IMR-90 (cell line): ENCODE results near the gene GRM4. TPM values are rescaled to one million over a fixed set of nuclear protein-coding genes. Genes with fewer than 3 reads are reported as not detected.

ENCODE experiments used
- ATAC-seq: fragments of 200-7000 bp; cut with Tn5 transposase; 2 replicates; pipeline ENCODE4 v1.9.1; 2020; ENCODE audit warnings: low read depth, mild to moderate bottlenecking, moderate library complexity
- BruUV-seq: library from RNA; stranded (reverse); fragments of 400-500 nt; replicated peaks from 2 replicates; lab custom pipeline; 2021; lab: Mats Ljungman, UMichigan
- CTCF ChIA-PET: fragments of 300-600 bp; formaldehyde crosslinking; extraction: SDS; loops from one replicate; lab custom pipeline; 2021; ENCODE audit warnings: antibody characterized with exemption; lab: Yijun Ruan, JAX
- POLR2A ChIA-PET: fragments of 300-600 bp; sonication (Branson Sonifier 250); formaldehyde crosslinking; loops from one replicate; lab custom pipeline; 2022; ENCODE audit warnings: antibody characterized with exemption; ENCODE audit not compliant: unreplicated experiment; lab: Charles Lee
- DNase-seq: peaks from one replicate; pipeline ENCODE4 v3.0.0; 2013
- H2AFZ ChIP-seq: replicated peaks from 2 replicates; pipeline ENCODE3; 2013; ENCODE audit warnings: low read length, mild to moderate bottlenecking; ENCODE audit not compliant: poor library complexity
- H2AK5ac ChIP-seq: 2 replicates; pipeline ENCODE4 v1.6.1; 2013; ENCODE audit warnings: low read depth, low read length, inconsistent platforms
- H2AK9ac ChIP-seq: replicated peaks from 2 replicates; pipeline ENCODE3; 2013; ENCODE audit warnings: mild to moderate bottlenecking, low read depth, low read length, moderate library complexity; ENCODE audit not compliant: poor library complexity
- H2BK120ac ChIP-seq: 2 replicates; pipeline ENCODE4 v1.6.1; 2013; ENCODE audit warnings: low read depth, low read length, inconsistent platforms
- H2BK15ac ChIP-seq: 3 replicates; pipeline ENCODE4 v1.6.1; 2013; ENCODE audit warnings: low read depth, low read length, inconsistent platforms
- H2BK20ac ChIP-seq: 2 replicates; pipeline ENCODE4 v1.6.1; 2013; ENCODE audit warnings: low read depth, mild to moderate bottlenecking, inconsistent platforms, low read length, moderate library complexity
- H2BK5ac ChIP-seq: 2 replicates; pipeline ENCODE4 v1.6.1; 2013; ENCODE audit warnings: mild to moderate bottlenecking, low read depth, low read length, inconsistent platforms; ENCODE audit not compliant: poor library complexity, severe bottlenecking
- H3K14ac ChIP-seq: replicated peaks from 2 replicates; pipeline ENCODE4 v1.6.1; 2013; ENCODE audit warnings: low read depth, low read length, inconsistent platforms
- H3K18ac ChIP-seq: 2 replicates; pipeline ENCODE4 v1.6.1; 2013; ENCODE audit warnings: low read depth, low read length, control low read depth
- H3K23ac ChIP-seq: 2 replicates; pipeline ENCODE4 v1.6.1; 2013; ENCODE audit warnings: low read depth, low read length, inconsistent platforms
- H3K27ac ChIP-seq: 2 replicates; pipeline ENCODE4 v1.5.1; 2013; ENCODE audit warnings: mild to moderate bottlenecking, control low read depth, low read length; ENCODE audit not compliant: insufficient read depth
- H3K27me3 ChIP-seq: 2 replicates; pipeline ENCODE4 v1.6.1; 2013; ENCODE audit warnings: low read length; ENCODE audit not compliant: control insufficient read depth, insufficient read depth
- H3K36me3 ChIP-seq: 2 replicates; pipeline ENCODE4 v1.6.1; 2013; ENCODE audit warnings: low read length, mixed read lengths; ENCODE audit not compliant: control insufficient read depth, insufficient read depth
- H3K4ac ChIP-seq: 2 replicates; pipeline ENCODE4 v1.6.1; 2013; ENCODE audit warnings: low read depth, low read length, inconsistent platforms
- H3K4me1 ChIP-seq: 2 replicates; pipeline ENCODE4 v1.6.1; 2013; ENCODE audit warnings: low read length, mixed read lengths; ENCODE audit not compliant: control insufficient read depth, insufficient read depth
- H3K4me2 ChIP-seq: 2 replicates; pipeline ENCODE4 v1.6.1; 2013; ENCODE audit warnings: low read depth, mild to moderate bottlenecking, control low read depth, low read length, moderate library complexity
- H3K4me3 ChIP-seq: 2 replicates; pipeline ENCODE4 v1.5.1; 2013; ENCODE audit warnings: low read depth, mild to moderate bottlenecking, control low read depth, low read length, moderate library complexity; ENCODE audit not compliant: insufficient read depth
- H3K56ac ChIP-seq: 2 replicates; pipeline ENCODE4 v1.6.1; 2013; ENCODE audit warnings: low read length, inconsistent platforms; ENCODE audit not compliant: insufficient read depth; ENCODE audit errors: extremely low read depth
- H3K79me1 ChIP-seq, 2 experiments: 2 replicates each; pipeline ENCODE4 v1.6.1; 2013; ENCODE audit warnings: low read length in 2 of 2, inconsistent platforms in 1 of 2, low read depth in 1 of 2
- H3K9ac ChIP-seq: 2 replicates; pipeline ENCODE4 v1.6.1; 2013; ENCODE audit warnings: low read depth, low read length, control low read depth
- H3K9me1 ChIP-seq: 2 replicates; pipeline ENCODE4 v1.6.1; 2013; ENCODE audit warnings: low read length, inconsistent platforms; ENCODE audit not compliant: insufficient read depth
- H3K9me3 ChIP-seq: 2 replicates; pipeline ENCODE4 v1.6.1; 2013; ENCODE audit warnings: low read length; ENCODE audit not compliant: control insufficient read depth, insufficient read depth
- H4K20me1 ChIP-seq: 2 replicates; pipeline ENCODE4 v1.6.1; 2013; ENCODE audit warnings: low read length, inconsistent platforms; ENCODE audit not compliant: insufficient read depth
- H4K5ac ChIP-seq: 2 replicates; pipeline ENCODE4 v1.6.1; 2013; ENCODE audit warnings: mild to moderate bottlenecking, low read depth, low read length, control low read depth
- H4K8ac ChIP-seq, 2 experiments: 2 replicates each; pipeline ENCODE4 v1.6.1; 2013; ENCODE audit warnings: low read depth in 2 of 2, low read length in 2 of 2, control low read depth in 1 of 2, inconsistent platforms in 1 of 2
- H4K91ac ChIP-seq: 2 replicates; pipeline ENCODE4 v1.6.1; 2013; ENCODE audit warnings: low read depth, low read length, inconsistent platforms; ENCODE audit not compliant: insufficient read depth
- CEBPB ChIP-seq: IDR thresholded peaks from 2 replicates; pipeline ENCODE4 v1.6.1; 2012; ENCODE audit warnings: low read depth, low read length, improper control_type of control experiment
- CTCF ChIP-seq: conservative IDR thresholded peaks from 2 replicates; pipeline ENCODE4 v1.5.1; 2012; ENCODE audit warnings: mild to moderate bottlenecking, low read depth, low read length, improper control_type of control experiment
- POLR2A ChIP-seq: IDR thresholded peaks from 2 replicates; pipeline ENCODE4 v1.6.1; 2012; ENCODE audit warnings: mild to moderate bottlenecking, low read depth, low read length
- RFX5 ChIP-seq: IDR thresholded peaks from 2 replicates; pipeline ENCODE4 v1.8.0; 2012; ENCODE audit warnings: low read depth, mild to moderate bottlenecking, low read length, moderate library complexity
- SMC3 ChIP-seq: fragments of 150-350 bp; IDR thresholded peaks from 2 replicates; pipeline ENCODE4 v1.6.1; 2016; ENCODE audit warnings: low read depth, mild to moderate bottlenecking, antibody characterized with exemption, low read length, moderate library complexity
- WGBS, 2 experiments: methylation state at CpG; one replicate each; pipeline versions ENCODE4 v1.1.5 to v1.1.7; 2013; ENCODE audit warnings: missing lambda C conversion rate in 2 of 2; ENCODE audit not compliant: insufficient read length in 1 of 2; ENCODE audit errors: extremely low coverage in 2 of 2; 5-methylcytosine and 5-hydroxymethylcytosine counted together
- dilution Hi-C: fragments of 300-500 bp; cut with HindIII; formaldehyde crosslinking; loops from one replicate; pipeline ENCODE4 v1.14.3; 2018; ENCODE audit warnings: low sequenced_read_pairs; ENCODE audit not compliant: unreplicated experiment
- in situ Hi-C: fragments of 300-500 bp; cut with MboI; formaldehyde crosslinking; loops from 3 replicates; pipeline ENCODE4 v1.14.3; 2019; ENCODE audit warnings: low sequenced_read_pairs, inconsistent platforms, mixed read lengths
- intact Hi-C: fragments of 100-400 bp; cut with micrococcal nuclease; formaldehyde crosslinking; loops from 2 replicates; pipeline ENCODE4 v1.10.0; 2022
- polyA plus RNA-seq, 3 experiments: library from polyadenylated mRNA; depleted of rRNA; stranded (reverse); fragments of >200 nt; gene quantifications; 2 replicates each; pipeline ENCODE4 v1.2.3, GENCODE V29; 2012; ENCODE audit warnings: low replicate concordance in 1 of 3
- total RNA-seq: library from RNA; depleted of rRNA; stranded (reverse); fragments of >200 nt; gene quantifications from 2 replicates; pipeline ENCODE4 v1.2.3, GENCODE V29; 2012

The GRM4 gene
- total and polyA plus RNA-seq, 2 of the 4 experiments (the other 2 are of a cell fraction): 0.02 TPM; not detected in 1

- intact Hi-C loops: no loop called here
- H3K56ac ChIP-seq: no peak overlapping the region
- no peaks in the 10 kb centered on the region for H3K36me3 ChIP-seq
- no peak overlapping the region for H3K4me2 ChIP-seq
- H3K18ac ChIP-seq: no peak overlapping the region
- no peak overlapping the region for H3K4ac ChIP-seq
- CTCF ChIA-PET: interaction anchor here (0.5 kb wide), 1 partner anchor 264 kb away, joined by 4 read pairs; no protein-coding TSS in a partner anchor
- H3K27me3 ChIP-seq: peaks cover 79% of the 10 kb centered on the region
- H3K14ac ChIP-seq: no peak overlapping the region
- no peak overlapping the region for H4K8ac ChIP-seq
- H4K20me1 ChIP-seq: no peaks in the 10 kb centered on the region
- no peak overlapping the region for H2BK120ac ChIP-seq
- H3K4me3 ChIP-seq: no peak overlapping the region
- WGBS, 2 experiments: 15% methylated on average over 5 of the region's 21 CpGs; no CpG with 5 or more reads in 1 of the 2 experiments
- H3K9me1 ChIP-seq: no peaks in the 10 kb centered on the region
- H3K79me1 ChIP-seq: no peaks in the 10 kb centered on the region
- BruUV-seq: no TSS peak
- no peak overlapping the region for H2AFZ ChIP-seq
- no peak overlapping the region for H2AK5ac ChIP-seq
- H2AK9ac ChIP-seq: no peak overlapping the region
- in situ Hi-C loops: loop anchor here (10.0 to 25.0 kb wide), 4 partner anchors 387 to 986 kb away; partner anchors contain the start of genes BAK1, TCP11 and UQCC2
- H3K9me3 ChIP-seq: no peaks in the 10 kb centered on the region
- dilution Hi-C loops: no loop called here
- H4K91ac ChIP-seq: no peak overlapping the region
- TF ChIP-seq CEBPB (no peak), POLR2A (no peak), RFX5 (no peak), CTCF (no peak), SMC3 (no peak)
- no peak overlapping the region for H2BK20ac ChIP-seq
- no peak overlapping the region for H2BK15ac ChIP-seq
- no peak overlapping the region for H3K9ac ChIP-seq
- ATAC-seq (no peak), DNase-seq (no peak)
- H3K4me1 ChIP-seq: no peaks in the 10 kb centered on the region
- POLR2A ChIA-PET: no interaction called here
- no peak overlapping the region for H3K23ac ChIP-seq
- no peak overlapping the region for H4K5ac ChIP-seq
- H2BK5ac ChIP-seq: no peak overlapping the region
- no peak overlapping the region for H3K27ac ChIP-seq
Observed at GRCh38 chr6:34151321-34152041, 5.6 kb upstream of the GRM4 start.
